Measurements from ENCODE around the gene USP30.

- TF ChIP-seq ZNF274 (IDR thresholded peaks at IDR 0.05; ENCODE audit: low read depth, low read length) (no peak), SUZ12 (IDR thresholded peaks at IDR 0.05; ENCODE audit: extremely low read depth, insufficient read depth, insufficient read length) (no peak)
Measured at GRCh38 chr12:109116611-109116949, 64.2 kb downstream of the USP30 start.

All from NT2/D1 (cell line).